Dermis microvascular lymphatic vessel endothelial cell (primary cell): ENCODE results near the gene FHDC1. TPM values are rescaled to one million over a fixed set of nuclear protein-coding genes. Genes with fewer than 3 reads are reported as not detected.

Experiments used
- DNase-seq, 2 donors: peaks; one replicate each; pipeline versions ENCODE4 v3.0.0 to v3.0.0-alpha.2; 2010; ENCODE audit warnings: low read depth in 2 of 2
- total RNA-seq: library from RNA; depleted of rRNA; stranded (reverse); fragments of >200 nt; gene quantifications from 2 replicates; pipeline ENCODE4 v1.2.1, GENCODE V29; 2014

FHDC1 gene
- total RNA-seq, 1 donor from 2014 or later, result 0.13 TPM

- no peak for DNase-seq
Observed at GRCh38 chr4:152976212-152976761, 40.2 kb downstream of the FHDC1 start.

GRCh38 chr4:152979731-152980330 lies 43.7 kb downstream of the FHDC1 start:
- DNase-seq, result no peak

- DNase-seq, result no peak
Observed at GRCh38 chr4:152981278-152981677, 45.2 kb downstream of the FHDC1 start.

GRCh38 chr4:152981842-152982241 lies 45.7 kb downstream of the FHDC1 start:
- no peak for DNase-seq

- DNase-seq, result no peak
Observed at GRCh38 chr4:152983221-152983620, 47.1 kb downstream of the FHDC1 start.

GRCh38 chr4:152983774-152984411 lies 47.8 kb downstream of the FHDC1 start:
- no peak for DNase-seq

- DNase-seq, result no peak
Observed at GRCh38 chr4:152988721-152989553, 52.8 kb downstream of the FHDC1 start.

- no peak for DNase-seq
Observed at GRCh38 chr4:152989554-152989970, 53.4 kb downstream of the FHDC1 start.

GRCh38 chr4:152990471-152991131 lies 54.5 kb downstream of the FHDC1 start:
- DNase-seq, result no peak

- no peak for DNase-seq
Observed at GRCh38 chr4:152991398-152991797, 55.3 kb downstream of the FHDC1 start.

GRCh38 chr4:152992027-152992426 lies 55.9 kb downstream of the FHDC1 start:
- DNase-seq, result no peak

GRCh38 chr4:152992466-152992865 lies 56.3 kb downstream of the FHDC1 start:
- no peak for DNase-seq

- no peak for DNase-seq
Observed at GRCh38 chr4:152994038-152994437, 57.9 kb downstream of the FHDC1 start.

GRCh38 chr4:152996111-152996571 lies 60.0 kb downstream of the FHDC1 start:
- DNase-seq, result peak in 1 of 2 donors; percentile 31

GRCh38 chr4:152996672-152997071 lies 60.5 kb downstream of the FHDC1 start:
- DNase-seq, result no peak

GRCh38 chr4:152997288-152997687 lies 61.2 kb downstream of the FHDC1 start:
- DNase-seq, result no peak

GRCh38 chr4:152997771-152998487 lies 61.8 kb downstream of the FHDC1 start:
- DNase-seq, result no peak

GRCh38 chr4:152998861-152999260 lies 62.7 kb downstream of the FHDC1 start:
- no peak for DNase-seq

GRCh38 chr4:152999346-153000075 lies 63.4 kb downstream of the FHDC1 start:
- DNase-seq, result no peak

- no peak for DNase-seq
Observed at GRCh38 chr4:153000076-153000420, 63.9 kb downstream of the FHDC1 start.
